DMS 273 (cell line): ENCODE results near the gene DCUN1D2.

Experiments used
- DNase-seq: peaks from one replicate; lab custom pipeline; 2025; ENCODE audit not compliant: unreplicated experiment; lab: John Stamatoyannopoulos, UW

Gene DCUN1D2

DNA sequence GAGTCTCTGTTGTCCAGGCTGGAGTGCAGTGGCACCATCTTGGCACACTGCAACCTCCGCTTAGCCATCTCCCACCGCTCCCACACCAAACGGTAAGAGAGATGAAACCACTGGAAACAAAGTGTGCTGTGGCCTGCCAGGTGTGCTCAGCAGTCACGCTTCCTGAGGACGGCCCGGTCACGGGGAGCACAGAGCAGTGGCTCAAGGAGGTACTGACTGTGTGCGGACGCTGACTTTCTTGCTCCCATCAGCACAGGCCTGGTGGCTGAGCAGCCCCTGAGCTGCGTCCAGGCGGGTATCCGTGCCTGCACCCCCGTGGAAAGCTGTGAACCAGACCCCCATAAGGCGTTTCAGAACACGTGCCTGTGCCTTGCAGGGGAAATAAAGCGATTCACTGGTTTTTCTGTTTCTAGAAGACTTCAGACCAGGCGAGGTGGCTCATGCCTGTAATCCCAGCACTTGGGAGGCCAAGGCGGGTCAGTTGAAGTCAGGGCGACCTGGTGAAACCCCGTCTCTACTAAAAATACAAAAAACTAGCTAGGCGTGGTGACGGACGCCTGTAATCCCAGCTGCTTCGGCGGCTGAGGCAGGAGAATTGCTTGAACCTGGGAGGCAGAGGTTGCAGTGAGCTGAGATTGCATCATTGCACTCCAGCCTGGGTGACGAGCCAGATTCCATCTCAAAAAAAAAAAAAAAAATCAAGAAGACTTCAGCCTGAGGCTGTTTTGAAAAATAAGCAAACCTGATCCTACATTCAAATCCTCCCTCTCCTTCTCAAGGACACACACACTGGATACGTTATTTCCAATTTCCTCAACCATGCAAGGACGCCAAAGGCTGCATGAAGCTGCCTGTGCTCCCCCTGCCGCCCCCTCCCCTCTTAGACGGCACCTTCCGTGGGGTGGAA lies 62.7 kb downstream of the DCUN1D2 start:
- DNase-seq = no peak

DNA sequence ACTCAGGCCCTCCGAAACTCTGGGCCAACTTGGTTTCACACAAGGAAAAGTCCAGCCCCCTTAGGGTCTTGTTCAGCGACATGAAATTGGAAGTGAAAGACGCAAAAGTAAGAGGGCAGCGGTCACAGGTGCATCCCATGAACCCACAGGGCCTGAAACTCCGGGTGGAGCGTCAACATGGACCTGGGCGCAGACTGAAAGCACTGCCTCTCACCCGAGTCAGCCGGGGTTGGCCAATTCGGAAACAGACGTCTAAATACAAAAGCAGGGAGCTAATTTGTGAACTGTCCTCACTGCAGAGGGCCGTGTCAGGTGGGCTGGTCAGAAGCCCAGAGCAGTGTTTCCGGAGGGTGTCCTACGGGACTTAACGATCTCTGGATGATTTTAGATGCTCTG lies 63.9 kb downstream of the DCUN1D2 start:
- no peak for DNase-seq

DNA sequence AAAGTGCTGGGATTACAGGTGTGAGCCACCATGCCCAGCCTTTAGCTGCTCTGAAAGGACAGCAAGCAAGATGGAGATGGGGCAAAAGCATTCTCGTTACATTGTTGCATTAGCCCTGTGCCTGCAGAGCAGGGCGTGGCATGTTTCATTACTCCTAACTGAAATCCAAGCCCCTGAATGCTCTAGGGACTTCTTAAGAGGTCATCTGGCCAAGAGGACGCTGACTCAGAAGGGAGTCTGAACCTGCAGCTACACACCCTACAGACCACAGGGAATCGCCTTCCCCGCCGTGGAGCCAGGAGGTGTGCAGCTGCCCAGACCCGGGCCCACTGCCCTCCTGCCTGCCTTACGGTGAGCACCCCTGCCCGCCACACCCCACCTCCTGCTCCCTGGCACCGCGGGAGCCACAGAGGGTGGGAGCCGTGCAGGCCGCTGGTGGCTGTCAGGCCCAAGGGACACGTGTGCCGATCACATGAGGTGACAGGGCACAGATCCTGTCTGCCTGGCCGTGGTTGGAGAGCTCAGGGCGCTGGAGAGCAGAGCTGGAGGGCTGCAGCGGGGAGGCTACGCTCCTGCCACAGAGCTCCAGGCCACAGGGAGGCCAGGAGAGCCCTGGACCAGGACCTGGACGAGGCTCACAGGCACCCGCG lies 64.4 kb downstream of the DCUN1D2 start:
- DNase-seq = no peak

DNA sequence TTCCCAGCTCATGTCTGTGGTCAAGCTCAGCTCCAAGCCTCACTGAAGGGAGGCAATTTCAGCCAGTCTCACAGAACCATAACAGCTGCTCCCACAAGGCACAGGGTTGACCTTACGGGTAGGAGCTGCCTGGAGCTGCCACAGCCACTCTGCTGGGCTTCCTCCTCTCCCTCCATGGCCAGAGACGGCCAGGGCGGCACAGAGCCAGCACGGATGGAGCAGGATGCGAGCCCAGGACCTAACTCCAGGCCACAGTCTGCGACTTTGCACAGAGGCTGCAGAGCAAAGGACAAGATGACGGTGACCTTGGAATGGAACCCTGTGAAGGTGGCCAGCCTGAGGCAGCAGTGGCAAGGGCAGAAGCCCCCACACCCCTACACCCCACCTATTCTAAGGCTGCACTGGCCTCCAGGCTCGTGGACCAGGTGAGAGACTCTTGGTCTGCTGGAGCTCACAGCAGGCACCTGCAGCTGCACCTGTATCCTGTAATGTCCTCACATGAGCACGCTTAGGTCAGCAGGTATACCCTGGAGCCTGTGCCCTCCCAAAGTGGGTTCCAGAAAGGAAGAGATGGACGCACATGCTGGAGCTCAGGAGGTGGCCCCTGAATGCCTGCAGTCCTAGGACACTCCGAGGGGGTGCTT lies 66.9 kb downstream of the DCUN1D2 start:
- DNase-seq = no peak

DNA sequence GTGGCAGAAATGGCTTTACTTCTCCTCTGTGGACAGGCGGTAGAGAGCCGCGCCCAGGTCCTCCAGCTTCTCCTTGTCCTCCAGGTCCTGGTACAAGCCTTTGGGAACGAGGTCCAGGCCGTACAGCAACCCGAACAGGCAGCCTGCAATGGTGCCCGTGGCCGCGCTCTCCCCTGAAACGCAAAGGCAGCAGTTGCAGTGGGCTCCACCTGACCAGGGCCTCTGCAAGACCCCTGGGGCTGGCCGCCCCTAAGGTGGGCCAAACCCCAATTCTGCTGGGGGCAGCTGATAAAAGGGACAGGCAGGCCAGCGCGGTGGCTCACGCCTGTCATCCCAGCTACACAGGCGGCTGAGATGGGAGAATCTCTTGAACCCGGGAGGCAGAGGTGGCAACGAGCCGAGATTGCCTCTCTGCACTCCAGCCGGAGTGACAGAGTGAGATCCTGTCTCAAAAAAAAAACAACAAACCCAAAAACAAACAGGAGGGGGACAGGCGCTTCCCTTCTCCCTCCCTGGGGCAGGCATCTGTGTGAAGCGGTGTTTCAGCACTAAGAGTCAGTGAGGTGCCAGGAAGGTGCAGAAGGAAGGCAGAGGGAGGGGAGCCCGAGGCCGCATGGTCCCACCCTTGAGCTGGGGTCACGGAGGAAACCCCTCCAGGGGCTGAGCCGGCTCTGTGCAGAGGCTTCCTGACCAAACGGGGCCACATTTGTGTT lies 67.5 kb downstream of the DCUN1D2 start:
- DNase-seq = no peak

DNA sequence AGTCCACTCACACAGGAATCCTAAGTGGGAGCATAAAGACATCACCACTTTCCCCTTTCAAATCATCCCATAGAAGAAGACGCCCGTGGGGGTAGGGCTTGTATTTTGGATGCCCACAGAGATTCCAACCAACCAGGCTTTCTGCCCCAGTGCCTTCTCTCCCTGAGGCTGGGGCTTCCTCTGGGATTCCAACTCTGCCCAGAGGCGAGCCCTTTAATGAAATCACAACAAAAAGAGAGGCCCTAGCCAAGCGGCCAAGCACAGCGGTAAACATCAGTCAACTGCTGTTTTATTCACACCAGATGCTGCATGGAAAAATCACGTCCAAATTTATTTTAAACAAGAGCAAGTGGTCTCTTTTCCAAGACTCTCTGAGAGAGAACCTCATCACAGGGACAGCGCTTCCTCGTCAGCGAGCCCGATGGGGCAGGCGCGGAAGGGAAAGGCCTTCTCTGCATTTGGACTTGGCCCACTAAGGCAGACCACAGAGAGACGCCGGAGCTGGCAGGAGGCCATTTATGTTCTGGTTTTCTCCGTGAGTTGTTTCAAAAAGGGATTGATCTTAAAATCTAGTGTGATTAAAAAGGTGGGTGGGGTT lies 68.7 kb downstream of the DCUN1D2 start:
- DNase-seq = peak; percentile 18

DNA sequence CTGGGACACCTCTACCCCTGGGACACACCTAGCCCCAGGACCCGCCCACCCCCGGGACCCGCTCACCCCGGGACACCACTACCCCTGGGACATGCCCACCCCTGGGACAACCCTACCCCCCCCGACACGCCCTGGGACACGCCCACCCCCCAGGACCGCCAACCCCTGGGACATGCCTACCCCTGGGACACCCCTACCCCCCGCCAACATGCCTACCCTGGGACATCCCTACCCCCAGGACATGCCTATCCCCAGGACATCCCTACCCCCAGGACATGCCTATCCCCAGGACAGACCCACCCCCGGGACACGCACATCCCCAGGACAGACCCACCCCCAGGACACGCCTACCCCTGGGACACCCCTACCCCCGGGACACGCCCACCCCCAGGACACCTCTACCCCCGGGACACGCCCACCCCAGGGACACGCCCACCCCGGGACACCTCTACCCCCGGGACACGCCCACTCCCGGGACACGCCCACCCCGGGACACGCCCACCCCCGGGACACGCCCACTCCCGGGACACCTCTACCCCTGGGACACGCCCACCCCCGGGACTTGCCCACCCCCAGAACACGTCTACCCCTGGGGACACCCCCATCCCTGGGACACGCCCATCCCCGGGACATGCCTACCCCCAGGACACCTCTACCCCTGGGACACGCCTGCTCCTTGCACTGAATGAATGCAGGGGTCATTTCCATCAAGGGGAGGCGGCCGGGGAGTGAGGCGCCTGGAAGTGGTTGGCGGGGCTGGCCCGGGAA lies 69.5 kb downstream of the DCUN1D2 start:
- DNase-seq = no peak

DNA sequence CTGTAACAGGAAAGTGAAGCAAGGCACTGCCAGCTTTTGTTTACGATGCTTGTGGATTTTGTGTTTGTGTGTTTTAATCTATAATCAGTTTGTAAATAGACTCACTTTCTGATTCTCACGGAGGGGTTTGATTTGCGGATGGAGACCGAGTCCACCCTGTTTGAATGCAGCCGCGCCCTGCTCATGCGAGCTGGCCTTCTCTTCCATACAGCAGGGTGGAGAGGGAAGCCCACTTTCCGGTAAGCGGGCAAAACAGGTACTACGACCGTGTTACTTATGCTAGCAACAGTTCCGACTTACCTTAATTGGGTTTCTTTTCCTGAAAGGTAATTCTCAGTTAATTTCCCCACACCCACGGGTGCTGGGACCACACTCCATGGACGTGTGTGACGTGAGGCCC lies 70.3 kb downstream of the DCUN1D2 start:
- DNase-seq = no peak

DNA sequence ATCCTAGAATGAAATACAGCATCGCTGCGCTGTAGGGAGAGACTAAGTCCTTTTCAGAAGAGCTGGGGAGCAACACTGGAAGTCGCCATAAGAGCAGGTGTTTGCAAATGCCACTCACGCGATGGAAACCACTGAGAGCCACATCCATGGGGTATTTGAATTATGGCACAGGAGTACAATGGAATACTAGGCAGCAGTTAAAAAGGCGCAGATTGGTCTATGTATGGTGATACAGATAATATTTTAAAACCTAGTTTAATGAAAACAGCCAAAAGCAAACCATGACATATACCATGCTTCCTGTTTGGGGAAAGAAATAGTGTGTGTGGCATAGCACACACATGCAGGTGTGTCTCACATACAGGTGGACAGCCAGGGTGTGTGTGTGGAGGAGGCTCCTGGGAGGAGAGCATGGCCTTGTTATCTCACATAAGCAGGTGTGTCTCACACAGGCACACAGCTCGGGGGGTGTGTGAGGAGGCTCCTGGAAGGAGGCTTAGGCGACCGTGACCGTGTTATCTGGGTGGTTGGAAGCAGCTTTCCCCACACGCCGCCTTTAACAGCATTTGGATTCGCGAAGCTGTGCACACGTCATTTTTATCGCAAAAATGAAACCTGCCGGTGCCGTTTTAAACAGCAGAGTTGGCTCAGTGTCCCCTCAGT lies 70.8 kb downstream of the DCUN1D2 start:
- DNase-seq = no peak

DNA sequence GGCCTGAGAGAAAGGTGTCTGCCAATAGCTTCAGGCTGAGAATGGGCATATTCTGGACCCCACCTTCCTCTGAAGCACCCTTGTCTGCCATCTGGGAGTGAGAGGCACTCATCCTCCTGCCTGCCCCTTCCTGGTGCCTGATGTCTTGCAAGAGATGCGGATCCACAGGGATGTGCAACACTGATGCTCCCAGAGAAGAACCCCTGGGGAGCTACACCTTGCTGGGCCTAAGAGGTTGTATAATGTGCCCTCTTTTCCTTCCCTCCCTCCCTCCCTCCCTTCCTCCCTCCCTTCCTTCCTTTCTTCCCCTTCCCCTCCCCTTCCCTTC lies 71.8 kb downstream of the DCUN1D2 start:
- no peak for DNase-seq

DNA sequence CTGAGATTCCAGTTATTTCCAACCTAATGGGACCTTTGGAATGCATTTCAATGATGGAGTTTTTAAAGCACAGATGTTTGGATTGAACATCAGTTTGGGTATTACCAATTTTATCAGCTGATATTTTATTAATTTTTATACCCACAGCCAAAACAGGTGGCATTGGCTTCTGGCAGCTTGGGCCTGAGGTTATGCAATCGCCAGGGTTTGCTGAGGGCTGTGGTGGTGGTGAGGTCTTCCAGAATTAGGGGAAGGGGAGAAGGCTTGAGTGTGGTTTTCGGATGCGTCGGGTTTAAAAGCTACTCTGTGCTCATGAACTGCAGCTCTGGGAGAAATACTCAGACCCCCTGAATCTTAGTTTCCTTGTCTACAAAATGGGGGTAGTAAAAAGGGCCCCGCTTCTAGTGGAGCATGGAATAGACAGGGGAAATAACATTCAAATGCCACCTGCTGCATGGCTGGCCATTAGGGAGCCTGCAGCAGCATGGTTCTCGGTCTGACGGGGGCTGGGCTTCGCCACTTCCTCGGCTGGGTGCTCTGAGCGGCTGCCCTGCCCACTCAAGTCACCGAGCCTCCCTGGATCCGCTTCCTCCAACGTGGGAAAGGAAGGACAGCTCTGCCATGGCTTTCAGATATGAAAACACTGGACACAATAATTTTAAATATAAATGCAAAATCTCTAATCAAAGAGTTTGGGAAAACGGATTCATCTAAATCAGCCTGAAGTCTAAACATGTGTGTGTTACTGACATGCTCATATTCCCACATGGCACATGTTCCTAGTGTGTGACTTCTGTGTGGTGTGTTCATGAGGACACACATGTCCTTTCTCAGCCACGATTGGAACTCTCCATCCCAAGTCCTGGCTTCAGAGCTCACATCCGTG lies 72.4 kb downstream of the DCUN1D2 start:
- no peak for DNase-seq

DNA sequence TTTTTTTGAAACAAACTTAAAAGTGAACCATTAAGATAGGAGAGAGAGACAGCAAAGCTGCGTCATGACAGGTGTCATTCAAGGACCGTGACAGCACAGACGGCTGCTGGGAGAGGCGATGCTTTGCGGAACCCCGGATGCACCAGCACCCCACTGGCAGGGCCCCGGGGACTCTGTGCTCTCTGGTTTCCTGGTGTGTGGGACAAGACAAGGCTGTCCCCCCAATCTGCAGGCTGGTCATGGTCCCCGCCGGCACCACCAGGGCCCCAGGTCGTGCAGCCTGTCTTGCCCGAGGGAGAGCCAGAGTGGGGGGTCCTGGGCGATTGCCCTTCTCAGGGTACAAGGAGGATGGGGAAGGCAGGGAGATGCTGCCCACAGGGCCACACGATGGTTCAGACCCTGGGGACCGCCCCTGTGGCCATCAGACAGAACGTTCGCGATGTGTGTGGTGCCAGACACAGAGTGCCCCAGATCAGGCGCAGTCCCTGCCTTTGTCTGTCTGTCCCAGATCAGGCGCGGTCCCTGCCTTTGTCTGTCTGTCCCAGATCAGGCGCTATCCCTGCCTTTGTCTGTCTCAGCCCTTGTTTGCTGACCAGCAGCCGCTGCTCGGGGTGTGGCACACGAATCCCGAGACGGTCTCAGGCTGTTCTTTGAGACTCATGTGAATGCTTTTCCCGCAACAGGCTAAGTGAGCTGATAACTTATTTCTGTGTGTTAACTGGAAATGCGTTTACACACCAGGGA lies 73.3 kb downstream of the DCUN1D2 start:
- DNase-seq = no peak

DNA sequence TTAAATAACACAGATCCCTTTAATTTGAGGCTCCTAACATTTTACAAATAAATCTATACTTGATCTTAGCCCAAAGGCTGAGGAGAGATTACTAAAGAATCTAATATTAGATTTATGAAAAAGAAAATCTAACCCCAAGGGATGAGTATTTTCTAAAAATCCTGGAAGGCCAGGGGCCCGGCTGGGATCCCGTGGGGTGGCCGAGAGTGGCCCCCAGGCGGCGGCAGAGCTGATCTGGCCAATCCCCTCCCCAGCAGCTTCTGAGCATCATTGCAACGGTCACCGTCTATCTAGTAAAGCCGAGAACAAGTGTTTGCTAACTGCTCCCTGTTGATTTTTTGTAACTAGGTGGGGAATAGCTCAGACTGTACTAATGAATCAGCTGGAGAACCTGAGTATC lies 74.7 kb downstream of the DCUN1D2 start:
- no peak for DNase-seq

DNA sequence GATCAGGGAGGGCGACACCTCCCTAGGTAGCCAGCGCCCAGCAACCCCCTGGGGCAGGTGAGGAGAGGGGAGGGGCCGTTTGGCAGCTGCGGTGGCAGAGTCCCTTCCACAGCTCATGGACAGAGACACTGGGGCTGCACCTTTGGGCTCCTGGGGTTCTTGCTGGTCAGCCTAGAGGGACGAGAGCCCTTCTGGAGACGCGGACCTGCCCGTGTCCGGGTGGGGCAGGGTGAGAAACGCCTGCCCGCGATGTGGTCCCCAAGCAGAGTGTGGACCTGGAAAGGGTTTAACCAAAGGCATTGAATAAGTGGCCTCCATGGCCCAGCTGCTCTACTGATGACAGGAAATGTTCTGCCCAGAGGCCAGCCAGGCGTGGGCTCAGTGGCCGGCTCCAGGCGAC lies 75.5 kb downstream of the DCUN1D2 start:
- DNase-seq = no peak

DNA sequence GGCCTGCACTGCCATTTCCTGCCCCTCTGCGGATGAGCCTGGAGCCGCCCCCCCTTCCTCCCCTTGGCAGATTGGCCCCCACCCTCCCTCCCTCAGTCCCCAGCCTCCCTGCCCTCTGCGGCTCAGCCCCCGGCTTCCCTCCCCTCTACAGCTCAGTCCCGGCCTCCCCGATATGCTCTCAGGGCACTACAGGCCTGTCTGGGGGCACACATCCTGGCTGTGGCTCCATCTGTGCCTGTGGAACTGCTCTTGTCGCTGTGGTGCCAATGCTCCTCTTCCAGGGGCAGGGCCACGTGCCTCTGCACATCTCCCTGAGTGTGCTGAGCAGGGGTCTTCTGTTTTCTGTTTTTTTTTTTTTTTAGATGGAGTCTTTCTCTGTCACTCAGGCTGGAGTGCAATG lies 76.2 kb downstream of the DCUN1D2 start:
- no peak for DNase-seq

DNA sequence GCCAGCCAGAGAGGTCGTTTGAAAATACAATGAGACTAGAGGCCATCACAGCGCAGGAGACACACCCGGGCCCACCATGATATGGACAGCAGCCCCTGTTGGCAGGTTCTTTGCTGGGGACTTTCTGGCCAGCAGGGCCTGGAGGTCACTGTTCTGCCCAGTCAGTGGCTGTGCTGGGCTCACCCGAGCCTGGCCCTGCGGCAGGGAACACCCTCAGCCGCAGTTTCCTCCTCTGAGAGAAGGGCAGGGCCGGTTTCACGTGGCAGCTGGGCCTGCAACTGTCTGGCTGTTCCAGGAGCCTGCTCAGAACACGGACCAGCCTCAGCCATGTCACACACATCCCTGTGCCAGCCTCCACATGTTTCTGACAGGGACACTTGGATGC lies 76.6 kb downstream of the DCUN1D2 start:
- DNase-seq = no peak

DNA sequence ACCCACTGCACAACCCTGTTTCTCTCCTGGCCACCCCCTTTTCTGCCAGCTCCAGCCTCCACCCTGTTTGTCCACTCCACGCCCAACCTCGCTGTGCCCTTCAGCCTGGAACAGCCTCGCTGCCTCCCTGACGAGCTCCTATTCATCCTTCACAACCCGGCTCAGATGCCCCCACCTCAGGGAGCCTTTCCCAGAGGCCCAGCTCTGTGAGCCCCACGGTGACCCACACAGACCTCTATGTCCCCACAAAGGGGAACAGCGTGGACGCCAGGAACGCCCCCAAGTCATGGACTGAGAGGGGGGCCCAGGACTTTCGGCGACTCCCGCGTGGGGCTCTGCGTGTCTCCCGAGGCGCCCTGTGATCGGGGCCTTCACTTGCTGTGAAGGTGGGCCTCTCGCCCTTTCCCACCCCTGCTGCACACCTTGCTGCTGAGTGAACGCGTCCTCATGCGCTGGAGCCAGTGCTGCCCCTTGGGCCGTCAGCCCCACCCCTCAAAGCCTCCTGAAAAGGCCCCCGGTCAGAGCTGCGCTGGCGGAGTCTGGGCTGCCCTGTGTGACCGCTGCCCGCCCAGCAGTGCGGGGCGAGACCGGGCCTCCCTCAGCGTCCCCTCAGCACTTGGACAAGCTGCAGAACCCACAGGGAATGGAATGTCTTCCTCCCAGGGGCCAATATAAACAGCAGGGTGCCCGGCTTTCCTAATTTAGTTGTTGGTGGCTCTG lies 77.2 kb downstream of the DCUN1D2 start:
- DNase-seq = no peak

DNA sequence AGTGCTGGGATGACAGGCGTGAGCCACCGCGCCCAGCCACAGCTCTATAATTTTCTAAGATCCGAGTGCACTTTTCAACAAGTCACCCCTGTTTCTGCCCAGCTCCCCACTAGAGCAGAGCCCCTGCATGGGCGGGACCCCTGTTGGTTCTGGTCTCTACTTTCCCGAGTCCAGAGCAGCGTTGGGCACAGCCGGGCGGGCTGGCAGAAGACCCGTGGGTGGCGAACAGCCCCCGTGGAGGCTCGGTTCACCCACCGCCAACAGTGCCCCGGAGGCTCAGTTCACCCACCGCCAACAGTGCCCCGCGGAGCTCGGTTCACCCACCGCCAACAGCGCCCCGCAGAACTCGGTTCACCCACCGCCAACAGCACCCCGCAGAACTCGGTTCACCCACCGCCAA lies 78.1 kb downstream of the DCUN1D2 start:
- DNase-seq = no peak
